PC-3 (cell line): ENCODE data around the gene TXNL4B. TPM values are rescaled to one million over a fixed set of nuclear protein-coding genes. Genes with fewer than 3 reads are reported as not detected.

Source experiments
- ATAC-seq: fragments of 200-7000 bp; cut with Tn5 transposase; 2 replicates; pipeline ENCODE4 v1.9.1; 2020; ENCODE audit warnings: mild to moderate bottlenecking, moderate library complexity
- BruUV-seq: library from RNA; stranded (reverse); fragments of 400-500 nt; replicated peaks from 2 replicates; lab custom pipeline; 2021; lab: Mats Ljungman, UMichigan
- CTCF ChIA-PET: fragments of 300-600 bp; sonication (Branson Sonifier 250); formaldehyde crosslinking; loops from one replicate; lab custom pipeline; 2022; ENCODE audit warnings: antibody characterized with exemption; lab: Charles Lee
- POLR2A ChIA-PET: fragments of 300-600 bp; sonication (Branson Sonifier 250); formaldehyde crosslinking; loops from one replicate; lab custom pipeline; 2022; ENCODE audit warnings: antibody characterized with exemption; ENCODE audit not compliant: unreplicated experiment; lab: Charles Lee
- DNase-seq: peaks from one replicate; pipeline ENCODE4 v3.0.0-alpha.2; 2015
- H2AFZ ChIP-seq: fragments of 300-600 bp; sonication (generic); 2 replicates; pipeline ENCODE4 v1.6.0; 2016; ENCODE audit warnings: antibody characterized with exemption, low read length
- H3F3A ChIP-seq: fragments of 300-600 bp; sonication (generic); one replicate; pipeline ENCODE4 v1.6.0; 2017; ENCODE audit warnings: antibody characterized with exemption, low read length, control low read depth, mild to moderate bottlenecking; ENCODE audit not compliant: unreplicated experiment
- H3K27ac ChIP-seq: fragments of 300-600 bp; sonication (generic); 2 replicates; pipeline ENCODE4 v1.5.1; 2016; ENCODE audit warnings: mild to moderate bottlenecking, low read length
- H3K27me3 ChIP-seq: fragments of 300-600 bp; sonication (generic); 2 replicates; pipeline ENCODE4 v1.6.1; 2016; ENCODE audit warnings: low read length, mixed read lengths
- H3K36me3 ChIP-seq: fragments of 300-600 bp; sonication (generic); 2 replicates; pipeline ENCODE4 v1.6.1; 2016; ENCODE audit warnings: low read depth, mixed run types, low read length, mixed read lengths
- H3K4me1 ChIP-seq: fragments of 300-600 bp; sonication (generic); 2 replicates; pipeline ENCODE4 v1.5.1; 2016; ENCODE audit warnings: low read length; ENCODE audit not compliant: insufficient read depth
- H3K4me2 ChIP-seq: fragments of 300-600 bp; sonication (generic); 2 replicates; pipeline ENCODE4 v1.6.0; 2016; ENCODE audit warnings: low read length
- H3K4me3 ChIP-seq: fragments of 300-600 bp; sonication (generic); 2 replicates; pipeline ENCODE4 v1.5.1; 2016; ENCODE audit warnings: mild to moderate bottlenecking, low read length, mixed read lengths
- H3K79me2 ChIP-seq: fragments of 300-600 bp; sonication (generic); 2 replicates; pipeline ENCODE4 v1.6.1; 2017; ENCODE audit warnings: low read length, mixed read lengths
- H3K9ac ChIP-seq: fragments of 300-600 bp; sonication (generic); 2 replicates; pipeline ENCODE4 v1.6.0; 2016; ENCODE audit warnings: mild to moderate bottlenecking, low read length
- H3K9me2 ChIP-seq: fragments of 300-600 bp; sonication (generic); replicated peaks from 2 replicates; pipeline ENCODE4 v1.6.1; 2016; ENCODE audit warnings: mixed run types, low read length, mixed read lengths
- H3K9me3 ChIP-seq: fragments of 300-600 bp; sonication (generic); 2 replicates; pipeline ENCODE4 v1.6.1; 2016; ENCODE audit warnings: low read length, mixed read lengths
- H4K20me1 ChIP-seq: fragments of 300-600 bp; sonication (generic); 2 replicates; pipeline ENCODE4 v1.6.1; 2016; ENCODE audit warnings: low read length, mixed read lengths
- CTCF ChIP-seq: fragments of 300-600 bp; sonication (generic); conservative IDR thresholded peaks from 2 replicates; pipeline ENCODE4 v1.5.1; 2017; ENCODE audit warnings: antibody characterized with exemption, low read depth, mild to moderate bottlenecking, low read length
- EZH2 ChIP-seq: fragments of 300-600 bp; sonication (generic); IDR thresholded peaks from one replicate; pipeline ENCODE4 v1.6.1; 2017; ENCODE audit warnings: antibody characterized with exemption, mild to moderate bottlenecking, low read length; ENCODE audit not compliant: unreplicated experiment
- EZH2phosphoT487 ChIP-seq: fragments of 300-600 bp; sonication (generic); IDR thresholded peaks from 2 replicates; pipeline ENCODE4 v1.6.1; 2018; ENCODE audit warnings: mild to moderate bottlenecking, antibody characterized with exemption, low read length, borderline replicate concordance
- intact Hi-C: fragments of 100-400 bp; cut with micrococcal nuclease; formaldehyde crosslinking; loops from 2 replicates; pipeline ENCODE4 v1.9.0; 2023
- total RNA-seq: library from RNA; depleted of rRNA; stranded (reverse); fragments of >200 nt; gene quantifications from 2 replicates; pipeline ENCODE4 v1.2.3, GENCODE V29; 2014

The TXNL4B gene
- total RNA-seq, 1 experiment from 2014 or later = 9.6 TPM

GRCh38 chr16:72044296-72044695 lies 49.1 kb downstream of the TXNL4B start:
- Histone ChIP-seq H2AFZ (no peak overlapping the region), H3K9me3 (no peaks in the 10 kb centered on the region), H3K27ac (no peak overlapping the region), H3K4me2 (no peak overlapping the region), H3F3A (no peaks in the 10 kb centered on the region), H3K9ac (no peak overlapping the region), H3K4me1 (no peaks in the 10 kb centered on the region), H3K36me3 (no peaks in the 10 kb centered on the region), H3K4me3 (no peak overlapping the region), H4K20me1 (no peaks in the 10 kb centered on the region), H3K27me3 (no peaks in the 10 kb centered on the region), H3K79me2 (no peaks in the 10 kb centered on the region), H3K9me2 (no peaks in the 10 kb centered on the region)
- no peak for DNase-seq
- intact Hi-C loops = no loop called here
- no TSS peak for BruUV-seq
- TF ChIP-seq CTCF = no peak
- TF ChIP-seq EZH2phosphoT487 = no peak
- no peak for TF ChIP-seq EZH2
- no peak for ATAC-seq
- CTCF ChIA-PET = no interaction called here
- POLR2A ChIA-PET = no interaction called here

GRCh38 chr16:72043539-72043938 lies 49.9 kb downstream of the TXNL4B start:
- POLR2A ChIA-PET = no interaction called here
- Histone ChIP-seq H3K9me3 (no peaks in the 10 kb centered on the region), H3K27ac (no peak overlapping the region), H4K20me1 (no peaks in the 10 kb centered on the region), H3F3A (no peaks in the 10 kb centered on the region), H3K79me2 (no peaks in the 10 kb centered on the region), H3K9ac (no peak overlapping the region), H2AFZ (no peak overlapping the region), H3K4me2 (no peak overlapping the region), H3K4me3 (no peak overlapping the region), H3K27me3 (no peaks in the 10 kb centered on the region), H3K36me3 (no peaks in the 10 kb centered on the region), H3K9me2 (no peaks in the 10 kb centered on the region), H3K4me1 (no peaks in the 10 kb centered on the region)
- CTCF ChIA-PET = no interaction called here
- no peak for ATAC-seq
- DNase-seq = no peak
- intact Hi-C loops = no loop called here
- no TSS peak for BruUV-seq
- TF ChIP-seq EZH2 (no peak), CTCF (no peak), EZH2phosphoT487 (no peak)

- H3K79me2 ChIP-seq = no peaks in the 10 kb centered on the region
- no peaks in the 10 kb centered on the region for H3K9me2 ChIP-seq
- no peak overlapping the region for H2AFZ ChIP-seq
- no peak for DNase-seq
- H3K4me2 ChIP-seq = no peak overlapping the region
- ChIA-PET CTCF (no interaction called here), POLR2A (no interaction called here)
- TF ChIP-seq EZH2phosphoT487 (no peak), CTCF (no peak), EZH2 (no peak)
- H3K4me1 ChIP-seq = no peaks in the 10 kb centered on the region
- no peaks in the 10 kb centered on the region for H3F3A ChIP-seq
- intact Hi-C loops = no loop called here
- no peak for ATAC-seq
- no peak overlapping the region for H3K27ac ChIP-seq
- no peaks in the 10 kb centered on the region for H3K9me3 ChIP-seq
- no peaks in the 10 kb centered on the region for H3K27me3 ChIP-seq
- no peak overlapping the region for H3K4me3 ChIP-seq
- no peaks in the 10 kb centered on the region for H4K20me1 ChIP-seq
- no peak overlapping the region for H3K9ac ChIP-seq
- BruUV-seq = no TSS peak
- no peaks in the 10 kb centered on the region for H3K36me3 ChIP-seq
Observed at GRCh38 chr16:72043058-72043457, 50.4 kb downstream of the TXNL4B start.
